MM.1S (cell line): ENCODE data around the gene APPL2.

ENCODE experiments used
- DNase-seq: peaks from one replicate; pipeline ENCODE4 v3.0.0-alpha.2; 2015
- H2AFZ ChIP-seq: fragments of 300-600 bp; sonication (generic); 2 replicates; pipeline ENCODE4 v1.6.0; 2016; ENCODE audit warnings: antibody characterized with exemption, low read length
- H3F3A ChIP-seq: fragments of 300-600 bp; sonication (generic); 2 replicates; pipeline ENCODE4 v1.6.1; 2016; ENCODE audit warnings: mild to moderate bottlenecking, antibody characterized with exemption, low read length, moderate library complexity, mixed read lengths; ENCODE audit not compliant: insufficient read depth
- H3K27ac ChIP-seq: fragments of 300-600 bp; sonication (generic); 2 replicates; pipeline ENCODE4 v1.5.1; 2016; ENCODE audit warnings: mild to moderate bottlenecking, low read length
- H3K27me3 ChIP-seq: fragments of 300-600 bp; sonication (generic); replicated peaks from 2 replicates; pipeline ENCODE4 v1.6.0; 2016; ENCODE audit warnings: low read length; ENCODE audit not compliant: insufficient read depth
- H3K36me3 ChIP-seq: fragments of 300-600 bp; sonication (generic); replicated peaks from 2 replicates; pipeline ENCODE4 v1.6.1; 2016; ENCODE audit warnings: mild to moderate bottlenecking, low read length, mixed read lengths; ENCODE audit not compliant: insufficient read depth
- H3K4me1 ChIP-seq: fragments of 300-600 bp; sonication (generic); 2 replicates; pipeline ENCODE4 v1.6.1; 2016; ENCODE audit warnings: low read length, mixed read lengths
- H3K4me2 ChIP-seq: fragments of 300-600 bp; sonication (generic); 2 replicates; pipeline ENCODE4 v1.6.0; 2016; ENCODE audit warnings: low read depth, low read length
- H3K4me3 ChIP-seq: fragments of 300-600 bp; sonication (generic); 2 replicates; pipeline ENCODE4 v1.5.1; 2016; ENCODE audit warnings: low read length, mixed read lengths
- H3K79me2 ChIP-seq: fragments of 300-600 bp; sonication (generic); 2 replicates; pipeline ENCODE4 v1.6.1; 2016; ENCODE audit warnings: mixed run types, low read length, mixed read lengths
- H3K9ac ChIP-seq: fragments of 300-600 bp; sonication (generic); 2 replicates; pipeline ENCODE4 v1.6.1; 2016; ENCODE audit warnings: low read length, mixed read lengths
- H3K9me2 ChIP-seq: fragments of 300-600 bp; sonication (generic); replicated peaks from 2 replicates; pipeline ENCODE4 v1.6.1; 2016; ENCODE audit warnings: mild to moderate bottlenecking, low read length, mixed read lengths; ENCODE audit not compliant: insufficient read depth
- H3K9me3 ChIP-seq: fragments of 300-600 bp; sonication (generic); replicated peaks from 2 replicates; pipeline ENCODE4 v1.6.1; 2016; ENCODE audit warnings: mild to moderate bottlenecking, low read length, mixed read lengths; ENCODE audit not compliant: insufficient read depth
- H4K20me1 ChIP-seq: fragments of 300-600 bp; sonication (generic); 2 replicates; pipeline ENCODE4 v1.6.1; 2016; ENCODE audit warnings: mild to moderate bottlenecking, low read length, moderate library complexity, mixed read lengths; ENCODE audit not compliant: insufficient read depth
- CTCF ChIP-seq: fragments of 300-600 bp; sonication (generic); IDR thresholded peaks from 2 replicates; pipeline ENCODE4 v1.5.1; 2016; ENCODE audit warnings: antibody characterized with exemption, low read length, mixed read lengths
- EZH2 ChIP-seq: fragments of 300-600 bp; sonication (generic); optimal IDR thresholded peaks from 2 replicates; pipeline ENCODE3; 2017; ENCODE audit warnings: low read depth, mild to moderate bottlenecking, antibody characterized with exemption, low read length, mixed read lengths
- EZH2phosphoT487 ChIP-seq: fragments of 300-600 bp; sonication (generic); IDR thresholded peaks from 2 replicates; pipeline ENCODE4 v1.6.1; 2018; ENCODE audit warnings: antibody characterized with exemption, low read length

Gene APPL2

GRCh38 chr12:105218434-105218833 lies 17.5 kb downstream of the APPL2 start:
- no peaks in the 10 kb centered on the region; the same call in 1 of the 2 replicates for H3K36me3 ChIP-seq

GRCh38 chr12:105214670-105215375 lies 21.2 kb downstream of the APPL2 start:
- TF ChIP-seq CTCF: no peak
- TF ChIP-seq EZH2: no peak
- TF ChIP-seq EZH2phosphoT487: no peak
- no peak overlapping the region for H3K4me2 ChIP-seq
- no peaks in the 10 kb centered on the region for H3K27me3 ChIP-seq
- no peaks in the 10 kb centered on the region for H3F3A ChIP-seq
- H3K4me1 ChIP-seq: no peaks in the 10 kb centered on the region
- no peak overlapping the region for H3K27ac ChIP-seq
- no peak overlapping the region for H2AFZ ChIP-seq
- H3K9me3 ChIP-seq: no peaks in the 10 kb centered on the region
- no peak for DNase-seq
- no peak overlapping the region for H3K4me3 ChIP-seq
- no peak overlapping the region for H3K9ac ChIP-seq
- H3K36me3 ChIP-seq: no peaks in the 10 kb centered on the region; the same call in 1 of the 2 replicates
- no peaks in the 10 kb centered on the region for H3K79me2 ChIP-seq
- H4K20me1 ChIP-seq: no peaks in the 10 kb centered on the region
- no peaks in the 10 kb centered on the region for H3K9me2 ChIP-seq

More at GRCh38 chr12:105218434-105218833, 17.5 kb downstream of the APPL2 start:
- H2AFZ ChIP-seq: no peak overlapping the region
- no peak overlapping the region for H3K4me2 ChIP-seq
- no peak overlapping the region for H3K4me3 ChIP-seq
- no peaks in the 10 kb centered on the region for H4K20me1 ChIP-seq
- no peak for DNase-seq
- no peaks in the 10 kb centered on the region for H3K9me2 ChIP-seq
- TF ChIP-seq EZH2: no peak
- no peak for TF ChIP-seq EZH2phosphoT487
- H3K4me1 ChIP-seq: no peaks in the 10 kb centered on the region
- H3K9ac ChIP-seq: no peak overlapping the region
- H3K79me2 ChIP-seq: peaks cover 16% of the 10 kb centered on the region; the same call in 1 of the 2 replicates
- H3K9me3 ChIP-seq: no peaks in the 10 kb centered on the region
- H3K27ac ChIP-seq: no peak overlapping the region
- no peaks in the 10 kb centered on the region for H3F3A ChIP-seq
- no peaks in the 10 kb centered on the region for H3K27me3 ChIP-seq

GRCh38 chr12:105214148-105214547 lies 21.8 kb downstream of the APPL2 start:
- Histone ChIP-seq H3F3A (no peaks in the 10 kb centered on the region), H3K9ac (no peak overlapping the region), H3K27me3 (no peaks in the 10 kb centered on the region), H3K79me2 (no peaks in the 10 kb centered on the region), H3K27ac (no peak overlapping the region), H2AFZ (no peak overlapping the region), H3K9me3 (no peaks in the 10 kb centered on the region), H4K20me1 (no peaks in the 10 kb centered on the region), H3K4me2 (no peak overlapping the region), H3K36me3 (no peaks in the 10 kb centered on the region; the same call in 1 of the 2 replicates), H3K9me2 (no peaks in the 10 kb centered on the region), H3K4me3 (no peak overlapping the region), H3K4me1 (no peaks in the 10 kb centered on the region)
- no peak for DNase-seq
- TF ChIP-seq EZH2: no peak
- TF ChIP-seq CTCF: no peak
- no peak for TF ChIP-seq EZH2phosphoT487

GRCh38 chr12:105212438-105212837 lies 23.5 kb downstream of the APPL2 start:
- Histone ChIP-seq H3K9me3 (no peaks in the 10 kb centered on the region), H3K4me1 (no peaks in the 10 kb centered on the region), H3F3A (no peaks in the 10 kb centered on the region), H3K9ac (no peak overlapping the region), H3K79me2 (no peaks in the 10 kb centered on the region), H3K9me2 (no peaks in the 10 kb centered on the region), H2AFZ (no peak overlapping the region), H3K4me3 (no peak overlapping the region), H3K27ac (no peak overlapping the region), H4K20me1 (no peaks in the 10 kb centered on the region), H3K36me3 (no peaks in the 10 kb centered on the region; the same call in 1 of the 2 replicates), H3K27me3 (no peaks in the 10 kb centered on the region), H3K4me2 (no peak overlapping the region)
- no peak for DNase-seq
- TF ChIP-seq EZH2 (no peak), CTCF (no peak), EZH2phosphoT487 (no peak)
